ENCODE results near the gene UBQLN3.

UBQLN3 gene

DNA sequence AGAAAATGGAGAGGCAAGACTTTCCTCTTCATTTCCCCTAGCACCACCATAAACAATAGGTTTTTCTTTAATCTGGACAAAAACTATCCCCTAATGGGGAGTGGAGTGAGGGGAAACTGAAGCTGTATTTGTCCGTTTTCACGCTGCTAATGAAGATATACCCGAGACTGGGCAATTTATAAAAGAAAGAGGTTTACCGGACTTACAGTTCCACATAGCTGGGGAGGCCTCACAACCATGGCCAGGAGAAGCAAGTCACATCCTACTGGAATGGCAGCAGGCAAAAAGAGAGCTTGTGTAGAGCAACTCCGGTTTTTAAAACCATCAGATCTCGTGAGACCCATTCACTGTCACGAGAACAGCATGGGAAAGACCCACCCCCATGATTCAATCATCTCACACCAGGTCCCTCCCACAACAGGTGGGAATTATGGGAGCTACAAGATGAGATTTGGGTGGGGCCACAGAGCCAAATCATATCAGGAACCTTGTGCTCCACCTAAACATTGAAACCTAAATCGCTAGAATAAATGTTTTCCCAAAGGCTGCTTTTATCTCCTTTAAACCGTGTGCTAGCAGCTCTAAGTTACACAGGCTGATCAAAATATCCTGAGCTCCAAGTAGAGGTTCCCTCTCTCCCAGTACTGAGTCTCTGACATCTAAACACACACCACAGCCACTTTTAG lies 4.3 kb downstream of the UBQLN3 start:
- no peak for DNase-seq (ENCODE audit: low spot score)

DNA sequence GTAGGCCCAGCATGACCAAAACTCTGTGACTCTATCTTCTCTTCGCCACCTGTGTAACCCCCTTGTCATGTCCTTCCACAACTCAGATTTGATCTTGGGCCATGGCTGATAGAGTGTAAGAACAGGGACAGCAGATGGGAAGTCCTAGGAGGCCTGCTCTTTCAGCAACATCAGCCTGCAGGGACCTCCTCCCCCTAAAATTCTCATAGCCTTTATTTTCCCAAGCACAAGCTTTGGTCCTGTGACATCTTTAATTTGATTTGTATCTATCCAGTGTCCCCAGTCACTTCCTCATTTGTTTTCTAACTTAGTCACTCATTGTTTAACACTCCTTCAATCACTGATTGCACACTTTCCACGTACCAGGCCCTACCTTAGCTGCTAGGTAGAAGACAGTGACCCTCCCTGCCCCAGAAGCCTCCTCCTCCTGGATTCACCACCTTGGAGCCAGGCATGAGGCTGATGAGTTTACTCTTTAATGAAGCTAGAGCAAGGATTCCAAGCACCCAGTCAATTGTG lies 5.3 kb downstream of the UBQLN3 start:
- no peak for DNase-seq (ENCODE audit: low spot score)

DNA sequence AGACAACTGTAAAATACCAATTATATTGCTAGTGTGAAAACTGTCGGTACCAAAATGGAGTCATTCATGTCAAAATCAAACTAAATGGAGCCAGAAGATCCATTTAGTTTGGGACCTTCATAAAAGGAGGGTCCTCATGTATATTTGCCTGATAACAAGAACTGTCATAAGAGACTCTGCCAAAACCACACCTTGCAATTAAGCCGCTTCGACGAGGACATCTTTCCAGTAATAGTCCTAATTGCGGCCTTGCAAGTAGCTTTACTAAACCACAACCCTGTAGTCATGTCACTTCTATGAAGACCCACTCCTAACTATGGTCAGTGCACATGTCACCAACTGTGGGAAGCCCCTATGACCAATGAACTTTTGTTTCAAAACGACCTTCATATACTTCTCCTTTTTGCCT lies 9.4 kb downstream of the UBQLN3 start:
- no peak for DNase-seq (ENCODE audit: low spot score)

DNA sequence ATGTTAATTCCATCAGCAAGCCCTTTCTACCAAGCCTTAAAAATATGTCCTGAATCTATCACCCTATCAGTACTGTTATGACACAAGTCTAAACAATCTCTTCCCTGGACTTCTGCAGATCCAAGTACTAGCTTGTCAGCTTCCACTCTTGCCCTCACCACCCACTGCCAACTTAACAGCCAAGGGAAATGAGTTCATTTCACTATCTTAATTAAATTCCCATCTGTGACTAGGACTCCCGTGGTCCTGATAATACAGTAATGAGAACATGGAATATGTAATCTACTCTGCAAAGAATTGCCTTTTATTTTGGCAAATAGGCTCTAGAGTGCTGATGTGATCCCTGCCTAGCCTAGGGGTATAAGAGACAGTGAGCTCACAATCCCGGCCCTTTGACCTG lies 10.1 kb downstream of the UBQLN3 start:
- no peak for DNase-seq (ENCODE audit: low spot score)

DNA sequence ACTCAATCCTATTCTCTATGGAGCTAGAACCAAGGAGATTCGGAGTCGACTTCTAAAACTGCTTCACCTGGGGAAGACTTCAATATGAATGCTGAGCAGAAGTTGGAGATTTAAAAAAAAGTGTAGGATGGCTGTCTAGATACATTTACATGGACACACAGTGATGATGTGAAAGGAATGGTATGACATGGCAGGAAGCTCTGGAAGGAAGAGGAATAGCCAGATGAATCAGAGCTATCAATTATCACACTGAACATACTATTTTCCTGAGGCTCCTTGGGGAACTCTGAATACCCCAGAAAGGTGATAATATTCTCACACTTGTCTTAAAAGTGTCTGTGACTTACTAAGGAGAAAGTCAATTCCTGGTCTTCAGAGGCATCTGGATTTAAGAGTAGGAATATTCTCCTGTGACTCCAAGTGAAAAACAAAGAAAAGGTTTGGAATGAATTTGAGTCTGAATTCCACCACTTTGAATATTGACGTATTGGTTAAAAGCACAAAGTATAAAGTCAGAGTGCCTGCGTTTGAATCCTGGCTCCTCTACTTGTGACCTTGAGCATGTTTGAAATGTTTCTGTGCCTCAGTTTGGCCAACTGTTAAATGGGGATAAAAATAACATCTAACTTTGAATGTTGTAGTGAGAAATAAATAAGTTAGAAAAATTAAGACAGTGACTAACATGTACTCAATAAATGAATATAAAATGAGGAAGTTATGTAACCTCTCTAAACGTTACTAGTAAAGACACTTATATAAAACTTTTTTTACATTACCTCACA lies 20.0 kb downstream of the UBQLN3 start:
- DNase-seq (ENCODE audit: low spot score) = no peak

DNA sequence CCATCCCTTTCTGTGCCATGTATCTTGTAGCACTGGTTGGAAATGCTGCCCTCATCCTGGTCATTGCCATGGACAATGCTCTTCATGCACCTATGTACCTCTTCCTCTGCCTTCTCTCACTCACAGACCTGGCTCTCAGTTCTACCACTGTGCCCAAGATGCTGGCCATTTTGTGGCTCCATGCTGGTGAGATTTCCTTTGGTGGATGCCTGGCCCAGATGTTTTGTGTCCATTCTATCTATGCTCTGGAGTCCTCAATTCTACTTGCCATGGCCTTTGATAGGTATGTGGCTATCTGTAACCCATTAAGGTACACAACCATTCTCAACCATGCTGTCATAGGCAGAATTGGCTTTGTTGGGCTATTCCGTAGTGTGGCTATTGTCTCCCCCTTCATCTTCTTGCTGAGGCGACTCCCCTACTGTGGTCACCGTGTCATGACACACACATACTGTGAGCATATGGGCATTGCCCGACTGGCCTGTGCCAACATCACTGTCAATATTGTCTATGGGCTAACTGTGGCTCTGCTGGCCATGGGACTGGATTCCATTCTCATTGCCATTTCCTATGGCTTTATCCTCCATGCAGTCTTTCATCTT lies 20.9 kb downstream of the UBQLN3 start:
- DNase-seq (ENCODE audit: low spot score) = no peak

DNA sequence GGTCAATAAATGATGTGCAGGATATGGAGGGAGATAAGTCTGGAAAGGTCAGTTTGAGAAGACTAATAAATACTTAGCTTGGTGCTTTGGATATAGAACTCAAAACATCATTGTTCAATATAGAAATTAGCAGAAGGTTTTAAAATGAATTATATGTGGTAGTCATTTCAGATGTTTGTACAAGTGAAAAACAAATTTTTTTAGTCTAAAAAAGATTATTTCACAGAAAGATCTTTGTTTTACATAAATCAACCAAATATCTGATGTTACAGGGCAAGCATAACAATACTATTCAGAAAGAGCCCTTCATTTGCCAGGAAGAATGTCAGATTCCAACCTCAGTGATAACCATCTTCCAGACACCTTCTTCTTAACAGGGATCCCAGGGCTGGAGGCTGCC lies 21.4 kb downstream of the UBQLN3 start, which contains the start of gene OR52D1:
OR52D1 (plus strand) TSS at position 301 of the 400 bp plus-strand sequence; CDS start at position 323, 22 bp downstream.
- DNase-seq (ENCODE audit: low spot score) = no peak

DNA sequence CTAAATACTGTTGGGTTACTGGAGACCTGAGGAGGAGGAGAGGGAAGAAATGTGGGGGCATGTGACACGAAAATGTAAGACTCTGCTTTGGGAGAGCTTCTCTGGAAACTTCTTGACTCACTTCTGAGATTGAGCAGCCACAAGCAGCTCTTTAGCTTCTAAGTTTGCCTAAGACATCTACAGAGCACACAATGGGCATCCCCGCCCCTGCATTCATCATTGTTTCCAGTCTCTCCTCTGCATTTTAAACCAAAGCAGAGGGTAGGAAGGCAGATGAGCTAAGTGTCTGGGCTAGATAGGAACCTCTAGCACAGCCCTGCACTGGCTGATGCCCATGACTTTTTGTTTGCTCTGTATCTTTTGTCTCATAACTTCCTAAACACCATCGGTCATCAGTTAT lies 23.3 kb downstream of the UBQLN3 start:
- DNase-seq (ENCODE audit: low spot score) = no peak

DNA sequence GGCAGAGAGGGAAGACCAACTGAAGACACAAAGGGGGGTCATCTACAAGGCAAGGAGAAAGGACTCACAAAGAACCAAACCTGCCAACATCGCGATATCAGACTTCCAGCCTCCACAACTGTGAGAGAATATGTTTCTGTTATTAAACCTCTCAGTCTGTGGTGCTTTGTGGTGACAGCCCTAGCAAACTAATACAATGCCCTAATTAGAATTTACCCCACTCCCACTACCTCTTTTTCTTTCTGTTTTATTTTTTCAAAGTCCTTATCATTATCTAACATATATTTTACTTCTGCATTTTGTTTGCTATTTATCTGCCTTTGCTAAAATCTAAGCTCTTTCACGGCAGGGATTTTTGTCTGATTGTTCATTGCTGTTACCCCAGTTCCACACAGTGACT lies 23.8 kb downstream of the UBQLN3 start:
- DNase-seq (ENCODE audit: low spot score) = no peak

DNA sequence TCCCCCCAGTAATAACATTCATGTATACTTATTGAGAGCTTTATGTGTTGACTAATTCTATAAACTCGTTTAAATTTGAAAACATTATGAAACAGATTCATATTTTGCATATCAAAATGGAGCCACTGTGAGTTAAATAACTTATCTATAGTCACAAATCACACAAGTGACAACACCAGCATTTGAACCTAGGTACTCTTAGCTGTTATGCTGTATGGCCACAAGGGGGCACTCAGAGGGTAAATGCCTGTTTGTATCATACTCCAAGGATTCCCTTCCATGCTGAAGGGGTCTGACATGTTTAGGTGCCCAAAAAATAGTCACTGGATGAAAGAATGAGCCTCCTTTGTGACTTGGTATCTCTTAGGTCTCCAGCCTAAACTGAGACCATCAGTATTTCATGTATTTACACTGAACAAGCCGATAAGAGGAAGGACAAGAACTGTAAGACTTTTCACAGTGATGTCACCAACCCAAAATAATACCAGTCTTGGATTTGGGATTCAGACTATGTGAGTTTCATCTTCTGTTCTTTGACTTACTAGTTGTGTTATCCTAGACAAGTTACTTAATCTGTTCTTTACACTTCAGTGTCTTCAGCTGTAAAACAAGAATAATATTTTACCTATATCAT lies 33.5 kb downstream of the UBQLN3 start:
- DNase-seq (ENCODE audit: low spot score) = peak; percentile 70

DNA sequence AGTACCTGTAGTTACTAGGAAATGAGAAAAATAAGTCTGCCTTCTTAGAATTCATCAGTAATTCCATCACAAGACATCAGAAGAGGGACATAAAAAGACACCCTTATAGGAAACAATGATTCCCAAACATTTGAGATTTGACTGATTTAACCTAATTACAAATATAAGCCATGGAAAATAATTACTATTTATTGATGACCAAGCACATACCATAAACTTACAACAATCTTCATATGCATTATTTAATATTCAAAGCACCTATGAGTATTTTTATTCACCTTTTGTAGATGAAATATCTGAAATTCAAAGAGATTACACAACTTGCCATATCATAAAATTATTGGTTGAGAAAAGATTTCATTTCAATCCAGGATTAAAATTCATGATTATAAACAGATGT lies 35.8 kb downstream of the UBQLN3 start:
- no peak for DNase-seq (ENCODE audit: low spot score)

DNA sequence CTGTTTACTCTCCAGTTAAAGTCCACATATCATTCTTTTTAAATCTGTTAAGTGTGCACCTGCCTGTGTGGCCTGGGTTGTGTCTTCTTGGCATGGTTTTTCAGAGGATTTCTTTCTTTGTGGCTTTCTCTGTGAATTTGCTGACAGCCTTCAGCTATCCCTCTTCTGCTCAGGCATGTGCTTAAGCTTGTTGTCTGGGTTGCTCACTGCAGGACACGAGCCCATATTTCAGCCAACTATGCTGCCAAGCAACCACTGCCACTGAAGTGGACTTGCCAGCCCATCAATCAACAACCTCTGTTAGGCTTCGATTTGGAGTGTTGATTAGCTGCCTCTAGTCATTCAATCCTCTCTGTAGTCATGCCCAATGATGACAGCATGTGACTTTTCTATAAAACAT lies 42.2 kb downstream of the UBQLN3 start:
- no peak for DNase-seq (ENCODE audit: low spot score)

DNA sequence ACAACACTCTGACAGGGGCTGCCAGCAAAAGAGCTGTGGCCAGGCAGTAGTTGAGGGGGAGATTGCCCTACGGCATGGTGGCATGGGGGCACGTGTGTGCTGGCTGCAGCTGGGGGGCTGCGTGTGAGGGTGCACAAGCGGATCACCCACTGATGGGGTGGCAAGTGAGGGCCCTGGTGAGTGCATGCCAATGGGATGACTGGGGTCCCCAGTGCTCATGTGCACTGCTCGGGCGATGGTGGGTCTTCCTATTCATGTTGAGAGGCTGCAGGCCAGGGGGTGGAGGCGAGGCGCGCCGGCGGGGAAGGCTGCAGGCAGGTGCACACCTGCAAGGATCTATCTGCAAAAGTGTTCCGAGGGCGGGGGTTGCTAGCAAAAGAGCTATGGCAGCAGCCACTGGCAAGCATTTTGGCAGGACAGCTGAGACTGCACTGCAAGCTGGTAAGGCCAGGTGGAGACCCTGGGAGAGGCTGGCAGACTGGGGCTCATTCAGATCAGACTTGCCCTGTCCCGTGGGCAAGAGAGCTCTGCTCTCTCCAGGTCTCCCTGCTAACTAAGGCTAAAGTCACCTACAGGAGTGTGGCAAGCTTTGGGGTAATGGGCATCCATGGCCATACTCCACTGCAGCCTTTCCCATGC lies 48.7 kb downstream of the UBQLN3 start:
- no peak for DNase-seq (ENCODE audit: low spot score)
